ENCODE data around the gene CRABP2. TPM values are rescaled to one million over a fixed set of nuclear protein-coding genes. Genes with fewer than 3 reads are reported as not detected.
A peak's percentile ranks its signal among the peaks of the same experiment; 100 is the strongest.

The CRABP2 gene
- total and polyA plus RNA-seq, 2 donors (not counting 3 experiments of a cell fraction or from before 2014, with no cell fraction given): 0.32 to 1.0 TPM

GRCh38 chr1:156669794-156670193 is 35.6 kb downstream of the CRABP2 start:
- no peaks in the 10 kb centered on the region for H3K9me1 ChIP-seq (replicated peaks; ENCODE audit: control insufficient read depth, extremely low read depth, insufficient read depth, low read length)
- FAIRE-seq (no peak), DNase-seq (ENCODE audit: low read depth, low spot score) (no peak)
- no peak overlapping the region for H3K9ac ChIP-seq (replicated peaks; ENCODE audit: extremely low read depth, insufficient read depth, low read length)
- no peak overlapping the region for H2AFZ ChIP-seq (ENCODE audit: low read depth, low read length)
- no peaks in the 10 kb centered on the region for H3K9me3 ChIP-seq (replicated peaks; ENCODE audit: control insufficient read depth, insufficient read depth, low read length)
- dilution Hi-C loops (cut with MboI; ENCODE audit: extremely low pct_ligation_motif_present, low sequenced_read_pairs): no loop called here
- TF ChIP-seq FOS (IDR thresholded peaks at IDR 0.05; ENCODE audit: borderline replicate concordance, insufficient read depth, low read length) (no peak), JUN (IDR thresholded peaks at IDR 0.05; ENCODE audit: borderline replicate concordance, insufficient read depth, insufficient read length, low read depth) (no peak)
- H3K4me3 ChIP-seq (replicated peaks in 1 of 3; ENCODE audit: insufficient read depth in 1 of 3, low read depth in 1 of 3, low read length in 3 of 3): no peak overlapping the region
- H3K79me2 ChIP-seq (ENCODE audit: control insufficient read depth, insufficient read depth, low read length): peaks cover 11% of the 10 kb centered on the region
- ChIA-PET CTCF (interaction anchor here (1.4 kb wide), 1 partner anchor 56 kb away, joined by 5 read pairs; no protein-coding TSS in a partner anchor), POLR2A (no interaction called here)
- no peaks in the 10 kb centered on the region for H4K20me1 ChIP-seq (replicated peaks; ENCODE audit: control insufficient read depth, extremely low read depth, insufficient read depth, low read length)
- intact Hi-C loops (cut with micrococcal nuclease): no loop called here
- H3K27me3 ChIP-seq (ENCODE audit: control insufficient read depth in 2 of 2, insufficient read depth in 2 of 2, low read length in 2 of 2): no peaks in the 10 kb centered on the region
- no peak overlapping the region for H3K4me2 ChIP-seq (ENCODE audit: insufficient read depth, low read length)
- peaks cover 18% of the 10 kb centered on the region for H3K4me1 ChIP-seq (ENCODE audit: control insufficient read depth, extremely low read depth, insufficient read depth, low read length)
- no peak overlapping the region for H3K27ac ChIP-seq (ENCODE audit: insufficient read depth, low read depth, low read length)
- BruUV-seq (replicated peaks): no TSS peak
- H3K36me3 ChIP-seq (ENCODE audit: control insufficient read depth in 2 of 2, extremely low read depth in 1 of 2, insufficient read depth in 2 of 2, low read length in 2 of 2): peaks cover 0 to 6% of the 10 kb centered on the region in 2 experiments

DNA sequence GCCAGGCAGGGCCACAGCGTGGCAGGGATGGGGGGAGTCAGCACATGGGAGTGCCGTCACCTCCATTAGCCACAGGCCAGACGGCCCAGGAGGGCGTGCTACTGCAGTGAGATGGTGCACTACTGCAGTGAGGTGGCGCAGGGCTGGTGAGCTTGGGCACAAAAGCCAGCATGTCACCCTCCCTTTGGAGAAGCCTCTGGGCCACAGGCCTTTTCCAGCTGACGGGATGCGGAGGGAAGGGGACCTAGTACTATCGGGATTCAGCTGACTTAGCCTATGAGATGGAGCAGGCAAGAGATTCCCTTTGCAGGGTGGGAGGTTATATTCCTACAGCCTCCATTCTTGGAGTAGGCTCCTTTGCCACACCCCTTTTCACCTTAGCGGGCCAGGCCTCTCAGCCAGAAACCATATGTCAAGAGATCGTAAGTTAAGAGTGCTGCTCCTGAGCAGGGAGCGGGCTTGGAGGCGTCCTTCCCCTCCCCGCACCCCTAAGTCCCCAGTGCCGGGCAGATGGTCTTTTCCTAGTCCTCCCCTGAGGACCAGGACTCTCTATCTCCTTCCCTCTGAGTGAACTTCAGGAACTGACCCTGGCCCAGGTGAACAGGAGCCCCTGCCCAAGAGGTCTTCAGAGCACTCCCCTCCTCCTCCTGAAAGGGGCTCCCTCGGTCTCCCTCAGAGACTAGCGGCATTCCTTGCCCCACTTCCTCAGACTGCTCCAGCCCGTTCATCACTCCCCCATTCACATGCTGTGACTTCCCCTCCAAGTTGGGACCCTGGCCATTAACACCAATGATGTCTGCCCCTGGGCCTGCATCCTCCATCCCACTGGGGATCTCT is 36.4 kb downstream of the CRABP2 start:
- BruUV-seq (replicated peaks): TSS peak; percentile 54
- Histone ChIP-seq H2AFZ (ENCODE audit: low read depth, low read length) (no peak overlapping the region), H3K4me1 (ENCODE audit: control insufficient read depth, extremely low read depth, insufficient read depth, low read length) (peaks cover 18% of the 10 kb centered on the region)

More for the DNA sequence above, 36.4 kb downstream of the CRABP2 start:
- Histone ChIP-seq H3K79me2 (ENCODE audit: control insufficient read depth, insufficient read depth, low read length) (peaks cover 3% of the 10 kb centered on the region), H3K27me3 (ENCODE audit: control insufficient read depth in 2 of 2, insufficient read depth in 2 of 2, low read length in 2 of 2) (no peaks in the 10 kb centered on the region), H3K4me2 (ENCODE audit: insufficient read depth, low read length) (no peak overlapping the region), H4K20me1 (replicated peaks; ENCODE audit: control insufficient read depth, extremely low read depth, insufficient read depth, low read length) (no peaks in the 10 kb centered on the region), H3K9me1 (replicated peaks; ENCODE audit: control insufficient read depth, extremely low read depth, insufficient read depth, low read length) (no peaks in the 10 kb centered on the region), H3K27ac (ENCODE audit: insufficient read depth, low read depth, low read length) (no peak overlapping the region), H3K9ac (replicated peaks; ENCODE audit: extremely low read depth, insufficient read depth, low read length) (no peak overlapping the region), H3K4me3 (replicated peaks in 1 of 3; ENCODE audit: insufficient read depth in 1 of 3, low read depth in 1 of 3, low read length in 3 of 3) (no peak overlapping the region), H3K9me3 (replicated peaks; ENCODE audit: control insufficient read depth, insufficient read depth, low read length) (no peaks in the 10 kb centered on the region), H3K36me3 (ENCODE audit: control insufficient read depth in 2 of 2, extremely low read depth in 1 of 2, insufficient read depth in 2 of 2, low read length in 2 of 2) (peaks cover 0 to 6% of the 10 kb centered on the region in 2 experiments)
- intact Hi-C loops (cut with micrococcal nuclease): no loop called here
- FAIRE-seq (no peak), DNase-seq (ENCODE audit: low read depth, low spot score) (no peak)
- dilution Hi-C loops (cut with MboI; ENCODE audit: extremely low pct_ligation_motif_present, low sequenced_read_pairs): no loop called here
- no peak for TF ChIP-seq FOS (IDR thresholded peaks at IDR 0.05; ENCODE audit: borderline replicate concordance, insufficient read depth, low read length)
- peak; percentile 57 for TF ChIP-seq POLR2A (IDR thresholded peaks at IDR 0.05; ENCODE audit: low read depth, low read length)
- POLR2A ChIA-PET: no interaction called here
- CTCF ChIA-PET: interaction anchor here (1.6 kb wide), 1 partner anchor 35 kb away, joined by 3 read pairs; no protein-coding TSS in a partner anchor

Data from endothelial cell of umbilical vein (primary cell).